Calu3 (cell line): ENCODE results near the gene MYB. TPM values are rescaled to one million over a fixed set of nuclear protein-coding genes. Genes with fewer than 3 reads are reported as not detected.

ENCODE experiments used
- BruUV-seq: library from RNA; stranded (reverse); fragments of 400-500 nt; replicated peaks from 2 replicates; lab custom pipeline; 2021; lab: Mats Ljungman, UMichigan
- CTCF ChIA-PET: fragments of 300-600 bp; sonication (Branson Sonifier 250); formaldehyde crosslinking; loops from one replicate; lab custom pipeline; 2022; ENCODE audit warnings: antibody characterized with exemption; lab: Charles Lee
- DNase-seq: peaks from one replicate; pipeline ENCODE4 v3.0.0; 2022
- H3K27ac Mint-ChIP-seq: one replicate; pipeline ENCODE4 v1.8.0; 2022; ENCODE audit warnings: mixed read lengths; ENCODE audit not compliant: unreplicated experiment
- H3K27me3 Mint-ChIP-seq: one replicate; pipeline ENCODE4 v1.8.0; 2022; ENCODE audit warnings: mixed read lengths; ENCODE audit not compliant: unreplicated experiment
- H3K36me3 Mint-ChIP-seq: one replicate; pipeline ENCODE4 v1.8.0; 2022; ENCODE audit warnings: mild to moderate bottlenecking, moderate library complexity, mixed read lengths; ENCODE audit not compliant: insufficient read depth, unreplicated experiment
- H3K4me1 Mint-ChIP-seq: one replicate; pipeline ENCODE4 v1.8.0; 2022; ENCODE audit warnings: mild to moderate bottlenecking, low read depth, mixed read lengths; ENCODE audit not compliant: unreplicated experiment
- H3K4me3 Mint-ChIP-seq: one replicate; pipeline ENCODE4 v1.8.0; 2022; ENCODE audit warnings: mild to moderate bottlenecking, low read depth, moderate library complexity, mixed read lengths; ENCODE audit not compliant: unreplicated experiment
- H3K9me3 Mint-ChIP-seq: one replicate; pipeline ENCODE4 v1.8.0; 2022; ENCODE audit warnings: low read depth, mixed read lengths; ENCODE audit not compliant: unreplicated experiment
- CTCF ChIP-seq: fragments of 200-600 bp; IDR thresholded peaks from one replicate; pipeline ENCODE4 v1.8.0; 2022; ENCODE audit warnings: antibody characterized with exemption; ENCODE audit not compliant: unreplicated experiment
- intact Hi-C: fragments of 100-400 bp; cut with micrococcal nuclease; formaldehyde crosslinking; loops from one replicate; pipeline ENCODE4 v1.10.0; 2022; ENCODE audit not compliant: unreplicated experiment
- total RNA-seq: library from RNA; stranded (reverse); gene quantifications from 2 replicates; pipeline ENCODE4 v1.2.3, GENCODE V29; 2022

Gene MYB
- total RNA-seq, 1 experiment from 2014 or later, result 3.1 TPM

- no peak for DNase-seq
- Mint-ChIP-seq H3K9me3 (no peaks in the 10 kb centered on the region), H3K27ac (no peak overlapping the region), H3K27me3 (peaks cover 22% of the 10 kb centered on the region), H3K4me3 (no peak overlapping the region), H3K36me3 (no peaks in the 10 kb centered on the region), H3K4me1 (no peaks in the 10 kb centered on the region)
- CTCF ChIA-PET, result interaction anchor here (0.6 kb wide), 1 partner anchor 566 kb away, joined by 3 read pairs; no protein-coding TSS in a partner anchor
- no TSS peak for BruUV-seq
- no peak for TF ChIP-seq CTCF
- intact Hi-C loops, result no loop called here
Measured at GRCh38 chr6:135250234-135250633, 69.1 kb downstream of the MYB start.

GRCh38 chr6:135250751-135251497, 69.8 kb downstream of the MYB start:
- Mint-ChIP-seq H3K4me3 (no peak overlapping the region), H3K27me3 (peaks cover 29% of the 10 kb centered on the region), H3K9me3 (no peaks in the 10 kb centered on the region), H3K4me1 (no peaks in the 10 kb centered on the region), H3K36me3 (no peaks in the 10 kb centered on the region), H3K27ac (no peak overlapping the region)
- TF ChIP-seq CTCF, result no peak
- CTCF ChIA-PET, result no interaction called here
- no peak for DNase-seq
- BruUV-seq, result no TSS peak
- intact Hi-C loops, result no loop called here

- no peak overlapping the region for H3K27ac Mint-ChIP-seq
- peaks cover 33% of the 10 kb centered on the region for H3K27me3 Mint-ChIP-seq
- intact Hi-C loops, result no loop called here
- no TSS peak for BruUV-seq
- H3K4me1 Mint-ChIP-seq, result no peaks in the 10 kb centered on the region
- CTCF ChIA-PET, result no interaction called here
- no peaks in the 10 kb centered on the region for H3K9me3 Mint-ChIP-seq
- H3K36me3 Mint-ChIP-seq, result no peaks in the 10 kb centered on the region
- no peak for DNase-seq
- no peak for TF ChIP-seq CTCF
- no peak overlapping the region for H3K4me3 Mint-ChIP-seq
Measured at GRCh38 chr6:135251498-135252441, 70.7 kb downstream of the MYB start.

GRCh38 chr6:135254471-135254870, 73.4 kb downstream of the MYB start:
- no TSS peak for BruUV-seq
- no peak for DNase-seq
- H3K9me3 Mint-ChIP-seq, result no peaks in the 10 kb centered on the region
- intact Hi-C loops, result no loop called here
- no peak for TF ChIP-seq CTCF
- no peaks in the 10 kb centered on the region for H3K36me3 Mint-ChIP-seq
- peaks cover 40% of the 10 kb centered on the region for H3K27me3 Mint-ChIP-seq
- H3K4me3 Mint-ChIP-seq, result no peak overlapping the region
- peaks cover 7% of the 10 kb centered on the region for H3K4me1 Mint-ChIP-seq
- H3K27ac Mint-ChIP-seq, result no peak overlapping the region
- CTCF ChIA-PET, result no interaction called here
